ENCODE data around the gene TNFSF13.

Gene TNFSF13

GRCh38 chr17:7538891-7539545 lies 19.5 kb upstream of the TNFSF13 start:
- DNase-seq (ENCODE audit: low read depth), result peak; percentile 28
- TF ChIP-seq, protein P1, sequence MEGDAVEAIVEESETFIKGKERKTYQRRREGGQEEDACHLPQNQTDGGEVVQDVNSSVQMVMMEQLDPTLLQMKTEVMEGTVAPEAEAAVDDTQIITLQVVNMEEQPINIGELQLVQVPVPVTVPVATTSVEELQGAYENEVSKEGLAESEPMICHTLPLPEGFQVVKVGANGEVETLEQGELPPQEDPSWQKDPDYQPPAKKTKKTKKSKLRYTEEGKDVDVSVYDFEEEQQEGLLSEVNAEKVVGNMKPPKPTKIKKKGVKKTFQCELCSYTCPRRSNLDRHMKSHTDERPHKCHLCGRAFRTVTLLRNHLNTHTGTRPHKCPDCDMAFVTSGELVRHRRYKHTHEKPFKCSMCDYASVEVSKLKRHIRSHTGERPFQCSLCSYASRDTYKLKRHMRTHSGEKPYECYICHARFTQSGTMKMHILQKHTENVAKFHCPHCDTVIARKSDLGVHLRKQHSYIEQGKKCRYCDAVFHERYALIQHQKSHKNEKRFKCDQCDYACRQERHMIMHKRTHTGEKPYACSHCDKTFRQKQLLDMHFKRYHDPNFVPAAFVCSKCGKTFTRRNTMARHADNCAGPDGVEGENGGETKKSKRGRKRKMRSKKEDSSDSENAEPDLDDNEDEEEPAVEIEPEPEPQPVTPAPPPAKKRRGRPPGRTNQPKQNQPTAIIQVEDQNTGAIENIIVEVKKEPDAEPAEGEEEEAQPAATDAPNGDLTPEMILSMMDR (conservative IDR thresholded peaks at IDR 0.05; ENCODE audit: control insufficient read depth, insufficient read depth, low read depth, low read length), result no peak
- H3K4me3 ChIP-seq (ENCODE audit: control insufficient read depth, low read depth, low read length), result no peak overlapping the region

DNA sequence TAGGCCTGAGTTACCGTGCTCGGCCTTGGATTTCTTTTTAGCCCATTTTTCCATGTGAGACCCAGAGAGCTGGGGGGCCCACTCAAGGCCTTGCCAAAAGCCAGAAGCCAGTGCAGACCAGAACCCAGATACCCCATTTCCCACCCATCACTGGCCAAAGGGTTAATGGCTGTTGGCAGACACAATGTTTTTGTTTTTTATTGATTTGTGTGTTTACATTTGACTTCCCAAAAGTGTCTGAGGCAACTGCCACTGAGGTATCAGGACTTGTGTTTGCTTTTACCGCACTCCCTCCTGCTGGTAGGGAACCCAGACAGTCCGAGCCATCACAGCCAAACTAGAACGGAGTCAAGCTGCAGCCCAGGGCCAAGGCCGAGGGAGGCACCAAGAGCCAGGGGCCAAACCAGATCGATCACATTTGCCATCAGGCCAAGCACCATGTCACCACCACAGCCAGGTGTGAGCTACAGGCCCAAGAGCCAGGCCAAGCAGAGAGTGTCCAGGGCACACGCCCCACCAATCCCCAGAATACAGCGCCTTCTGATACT lies 17.4 kb upstream of the TNFSF13 start:
- DNase-seq (ENCODE audit: low read depth), result no peak
- TF ChIP-seq, protein P1 (conservative IDR thresholded peaks at IDR 0.05; ENCODE audit: control insufficient read depth, insufficient read depth, low read depth, low read length), result no peak
- H3K4me3 ChIP-seq (ENCODE audit: control insufficient read depth, low read depth, low read length), result no peak overlapping the region

DNA sequence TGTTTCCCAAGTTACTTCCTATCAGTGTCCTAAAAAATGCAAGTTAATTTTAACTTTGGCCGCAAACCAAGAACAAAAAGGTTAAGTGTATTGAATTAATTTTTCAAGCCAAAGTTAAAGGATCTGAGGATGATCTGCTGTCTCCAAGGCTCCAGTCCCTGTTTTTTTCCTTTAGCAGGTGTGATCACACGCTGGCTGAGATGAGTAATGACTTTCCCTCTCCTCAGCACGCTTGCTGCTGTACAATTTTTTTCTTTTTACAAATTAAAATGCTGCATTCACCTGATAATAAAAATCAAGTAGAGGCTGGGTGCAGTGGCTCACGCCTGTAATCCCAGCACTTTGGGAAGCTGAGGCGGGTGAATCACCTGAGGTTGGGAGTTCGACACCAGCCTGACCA lies 13.6 kb upstream of the TNFSF13 start:
- H3K4me3 ChIP-seq (ENCODE audit: control insufficient read depth, low read depth, low read length), result no peak overlapping the region
- no peak for DNase-seq (ENCODE audit: low read depth)
- TF ChIP-seq, protein P1 (conservative IDR thresholded peaks at IDR 0.05; ENCODE audit: control insufficient read depth, insufficient read depth, low read depth, low read length), result no peak

DNA sequence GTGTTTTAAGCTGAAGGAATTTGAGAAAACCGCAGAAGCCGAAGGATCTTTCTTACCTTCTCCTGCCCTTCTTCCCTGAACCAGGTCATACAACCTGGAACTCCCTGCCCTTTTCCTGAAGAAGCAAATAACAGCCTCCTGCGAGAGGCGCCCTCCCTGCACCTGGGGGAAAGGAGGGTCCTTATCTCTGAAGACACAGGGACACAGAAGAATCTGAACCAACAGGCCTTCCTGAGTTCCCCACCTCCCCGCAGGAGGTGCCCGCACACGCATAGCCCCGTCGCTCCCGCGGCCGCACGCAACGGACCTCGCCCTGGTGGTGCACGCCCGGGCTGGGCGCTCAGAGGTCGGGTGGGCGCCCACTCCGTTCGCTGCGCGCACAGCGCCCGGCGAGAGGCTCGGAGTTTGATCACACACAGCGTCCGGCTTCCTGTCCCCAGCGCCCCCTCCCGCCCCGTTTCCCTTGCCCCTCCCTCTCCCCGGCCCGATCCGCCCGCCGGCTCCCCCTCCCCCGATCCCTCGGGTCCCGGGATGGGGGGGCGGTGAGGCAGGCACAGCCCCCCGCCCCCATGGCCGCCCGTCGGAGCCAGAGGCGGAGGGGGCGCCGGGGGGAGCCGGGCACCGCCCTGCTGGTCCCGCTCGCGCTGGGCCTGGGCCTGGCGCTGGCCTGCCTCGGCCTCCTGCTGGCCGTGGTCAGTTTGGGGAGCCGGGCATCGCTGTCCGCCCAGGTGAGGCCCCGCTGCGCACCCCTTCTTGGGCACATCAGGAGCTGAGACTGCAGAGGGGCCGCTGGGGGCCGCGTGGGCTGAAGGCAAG lies 9.8 kb upstream of the TNFSF13 start, which contains the start of gene TNFSF12:
TNFSF12 (plus strand) TSS at position 474 of the 816 bp plus-strand sequence; CDS start at position 570, 96 bp downstream.
- no peak for DNase-seq (ENCODE audit: low read depth)
- H3K4me3 ChIP-seq (ENCODE audit: control insufficient read depth, low read depth, low read length), result peak within 1 kb of the TSS; percentile 59
- TF ChIP-seq, protein P1 (conservative IDR thresholded peaks at IDR 0.05; ENCODE audit: control insufficient read depth, insufficient read depth, low read depth, low read length), result no peak

GRCh38 chr17:7549401-7550055 lies 9.0 kb upstream of the TNFSF13 start:
- peak overlapping the region; percentile 59 for H3K4me3 ChIP-seq (ENCODE audit: control insufficient read depth, low read depth, low read length)
- TF ChIP-seq, protein P1 (conservative IDR thresholded peaks at IDR 0.05; ENCODE audit: control insufficient read depth, insufficient read depth, low read depth, low read length), result no peak
- no peak for DNase-seq (ENCODE audit: low read depth)

DNA sequence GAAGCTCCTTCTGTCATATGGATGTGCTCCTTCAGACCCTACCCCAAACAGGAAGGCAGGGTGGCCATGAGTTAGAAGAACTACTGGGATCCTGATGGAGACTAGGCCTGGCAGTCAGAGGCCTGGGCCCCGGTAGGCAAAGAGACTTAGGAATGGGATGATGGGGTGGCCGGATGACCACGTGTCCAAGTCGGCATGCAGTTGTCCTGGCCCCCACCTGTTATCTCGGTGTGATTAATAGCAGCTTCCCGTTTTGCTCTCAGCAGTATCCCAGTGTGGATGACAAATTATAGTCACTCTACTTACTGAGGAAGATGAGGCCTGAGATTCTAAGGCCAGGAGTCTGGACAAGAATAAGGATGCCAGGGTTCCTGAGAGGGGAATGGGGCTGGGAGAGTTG lies 8.2 kb upstream of the TNFSF13 start:
- TF ChIP-seq, protein P1 (conservative IDR thresholded peaks at IDR 0.05; ENCODE audit: control insufficient read depth, insufficient read depth, low read depth, low read length), result no peak
- no peak for DNase-seq (ENCODE audit: low read depth)
- no peak overlapping the region for H3K4me3 ChIP-seq (ENCODE audit: control insufficient read depth, low read depth, low read length)

Measured in fibroblast of mammary gland (primary cell).